ENCODE measurements around the gene DYNC1LI1. TPM values are rescaled to one million over a fixed set of nuclear protein-coding genes. Genes with fewer than 3 reads are reported as not detected.

DYNC1LI1 gene
- 25.3 TPM for total RNA-seq

- TF ChIP-seq POLR2A (IDR thresholded peaks at IDR 0.05) (peak in 1 of 2 donors; percentile 51), POLR2AphosphoS5 (IDR thresholded peaks at IDR 0.05; ENCODE audit: insufficient read depth in 1 of 2, low read depth in 1 of 2) (peak in 1 of 2 donors; percentile 79), CTCF (IDR thresholded peaks at IDR 0.05) (no peak)
- peak in 1 of 2 donors; percentile 93 for DNase-seq (ENCODE audit: extremely low spot score in 2 of 2)
- Histone ChIP-seq H3K27ac (peak within 1 kb of the TSS; percentile 97), H3K36me3 (no peaks in the 10 kb centered on the region), H3K27me3 (no peaks in the 10 kb centered on the region), H3K9me3 (no peaks in the 10 kb centered on the region), H3K4me1 (peaks cover 30% of the 10 kb centered on the region), H3K4me3 (peak within 1 kb of the TSS; percentile 56 to 81)
- intact Hi-C loops (cut with DNase I) = no loop called here
These were observed at the start of gene DYNC1LI1 for GRCh38 chr3:32570421-32571191. DYNC1LI1 (minus strand) TSS chr3:32570858; CDS start chr3:32570770, 88 bp downstream.

- Histone ChIP-seq H3K27me3 (no peaks in the 10 kb centered on the region), H3K4me3 (no peak overlapping the region), H3K36me3 (no peaks in the 10 kb centered on the region), H3K4me1 (no peaks in the 10 kb centered on the region), H3K9me3 (no peaks in the 10 kb centered on the region), H3K27ac (no peak overlapping the region)
- DNase-seq (ENCODE audit: extremely low spot score in 2 of 2) = no peak
- intact Hi-C loops (cut with DNase I) = no loop called here
- no peak for TF ChIP-seq POLR2AphosphoS5 (IDR thresholded peaks at IDR 0.05; ENCODE audit: insufficient read depth in 1 of 2, low read depth in 1 of 2)
- TF ChIP-seq POLR2A (IDR thresholded peaks at IDR 0.05) = no peak
- no peak for TF ChIP-seq CTCF (IDR thresholded peaks at IDR 0.05)
These were observed 48.7 kb upstream of the DYNC1LI1 start for GRCh38 chr3:32619395-32619794.

- intact Hi-C loops (cut with DNase I) = no loop called here
- Histone ChIP-seq H3K4me1 (no peaks in the 10 kb centered on the region), H3K4me3 (no peak overlapping the region), H3K36me3 (no peaks in the 10 kb centered on the region), H3K9me3 (no peaks in the 10 kb centered on the region), H3K27ac (no peak overlapping the region), H3K27me3 (no peaks in the 10 kb centered on the region)
- TF ChIP-seq POLR2A (IDR thresholded peaks at IDR 0.05) (no peak), POLR2AphosphoS5 (IDR thresholded peaks at IDR 0.05; ENCODE audit: insufficient read depth in 1 of 2, low read depth in 1 of 2) (peak in 1 of 2 donors; percentile 76)
- no peak for DNase-seq (ENCODE audit: extremely low spot score in 2 of 2)
These were observed 45.8 kb upstream of the DYNC1LI1 start for GRCh38 chr3:32616267-32616962.

GRCh38 chr3:32614956-32615355 is 44.3 kb upstream of the DYNC1LI1 start:
- intact Hi-C loops (cut with DNase I) = no loop called here
- H3K27ac ChIP-seq = no peak overlapping the region
- no peaks in the 10 kb centered on the region for H3K27me3 ChIP-seq
- H3K4me3 ChIP-seq = no peak overlapping the region
- no peaks in the 10 kb centered on the region for H3K9me3 ChIP-seq
- DNase-seq (ENCODE audit: extremely low spot score in 2 of 2) = no peak
- no peaks in the 10 kb centered on the region for H3K36me3 ChIP-seq
- TF ChIP-seq POLR2A (IDR thresholded peaks at IDR 0.05) = no peak
- no peak for TF ChIP-seq POLR2AphosphoS5 (IDR thresholded peaks at IDR 0.05; ENCODE audit: insufficient read depth in 1 of 2, low read depth in 1 of 2)
- no peak for TF ChIP-seq CTCF (IDR thresholded peaks at IDR 0.05)
- no peaks in the 10 kb centered on the region for H3K4me1 ChIP-seq

GRCh38 chr3:32613183-32613582 is 42.5 kb upstream of the DYNC1LI1 start:
- H3K4me3 ChIP-seq = no peak overlapping the region
- TF ChIP-seq CTCF (IDR thresholded peaks at IDR 0.05) = no peak
- no peak for TF ChIP-seq POLR2AphosphoS5 (IDR thresholded peaks at IDR 0.05; ENCODE audit: insufficient read depth in 1 of 2, low read depth in 1 of 2)
- TF ChIP-seq POLR2A (IDR thresholded peaks at IDR 0.05) = no peak
- no peak overlapping the region for H3K27ac ChIP-seq
- intact Hi-C loops (cut with DNase I) = no loop called here
- H3K4me1 ChIP-seq = no peaks in the 10 kb centered on the region
- no peak for DNase-seq (ENCODE audit: extremely low spot score in 2 of 2)
- no peaks in the 10 kb centered on the region for H3K9me3 ChIP-seq
- no peaks in the 10 kb centered on the region for H3K27me3 ChIP-seq
- no peaks in the 10 kb centered on the region for H3K36me3 ChIP-seq
